Gastroesophageal sphincter (tissue), 3 donors: ENCODE results near the gene SLC10A3.

Experiments used
- CTCF ChIP-seq, 4 experiments: fragments of 200-600 bp in 2 of 4; fragments of 450-650 bp in 2 of 4; sonication (generic) in 1 of 4; IDR thresholded peaks; one replicate each; pipeline ENCODE4 v1.5.1; 2017 to 2019; ENCODE audit warnings: antibody characterized with exemption in 4 of 4, mild to moderate bottlenecking in 2 of 4, moderate library complexity in 2 of 4
- EP300 ChIP-seq: sonication (generic); formaldehyde crosslinking; IDR thresholded peaks from one replicate; pipeline ENCODE4 v1.6.1; 2017; ENCODE audit warnings: antibody characterized with exemption, mild to moderate bottlenecking
- POLR2A ChIP-seq, 2 donors: fragments of 450-650 bp; IDR thresholded peaks; one replicate each; pipeline ENCODE4 v1.6.1; 2017; ENCODE audit warnings: antibody characterized with exemption in 2 of 2, mild to moderate bottlenecking in 2 of 2, moderate library complexity in 1 of 2
- POLR2AphosphoS5 ChIP-seq: sonication (generic); formaldehyde crosslinking; IDR thresholded peaks from one replicate; pipeline ENCODE4 v1.6.1; 2017; ENCODE audit warnings: antibody characterized with exemption

- TF ChIP-seq CTCF (IDR thresholded peaks at IDR 0.05) (no peak), POLR2AphosphoS5 (no peak), POLR2A (IDR thresholded peaks at IDR 0.05) (no peak), EP300 (no peak)
Measured at GRCh38 chrX:154511761-154512160, 21.3 kb upstream of the SLC10A3 start.
